IMR-90 (cell line): ENCODE data around the gene CMTM1. TPM values are rescaled to one million over a fixed set of nuclear protein-coding genes. Genes with fewer than 3 reads are reported as not detected.

ENCODE experiments used
- ATAC-seq: fragments of 200-7000 bp; cut with Tn5 transposase; 2 replicates; pipeline ENCODE4 v1.9.1; 2020; ENCODE audit warnings: low read depth, mild to moderate bottlenecking, moderate library complexity
- BruUV-seq: library from RNA; stranded (reverse); fragments of 400-500 nt; replicated peaks from 2 replicates; lab custom pipeline; 2021; lab: Mats Ljungman, UMichigan
- CTCF ChIA-PET: fragments of 300-600 bp; formaldehyde crosslinking; extraction: SDS; loops from one replicate; lab custom pipeline; 2021; ENCODE audit warnings: antibody characterized with exemption; lab: Yijun Ruan, JAX
- POLR2A ChIA-PET: fragments of 300-600 bp; sonication (Branson Sonifier 250); formaldehyde crosslinking; loops from one replicate; lab custom pipeline; 2022; ENCODE audit warnings: antibody characterized with exemption; ENCODE audit not compliant: unreplicated experiment; lab: Charles Lee
- DNase-seq: peaks from one replicate; pipeline ENCODE4 v3.0.0; 2013
- H2AFZ ChIP-seq: replicated peaks from 2 replicates; pipeline ENCODE3; 2013; ENCODE audit warnings: low read length, mild to moderate bottlenecking; ENCODE audit not compliant: poor library complexity
- H2AK5ac ChIP-seq: 2 replicates; pipeline ENCODE4 v1.6.1; 2013; ENCODE audit warnings: low read depth, low read length, inconsistent platforms
- H2AK9ac ChIP-seq: replicated peaks from 2 replicates; pipeline ENCODE3; 2013; ENCODE audit warnings: mild to moderate bottlenecking, low read depth, low read length, moderate library complexity; ENCODE audit not compliant: poor library complexity
- H2BK120ac ChIP-seq: 2 replicates; pipeline ENCODE4 v1.6.1; 2013; ENCODE audit warnings: low read depth, low read length, inconsistent platforms
- H2BK15ac ChIP-seq: 3 replicates; pipeline ENCODE4 v1.6.1; 2013; ENCODE audit warnings: low read depth, low read length, inconsistent platforms
- H2BK20ac ChIP-seq: 2 replicates; pipeline ENCODE4 v1.6.1; 2013; ENCODE audit warnings: low read depth, mild to moderate bottlenecking, inconsistent platforms, low read length, moderate library complexity
- H2BK5ac ChIP-seq: 2 replicates; pipeline ENCODE4 v1.6.1; 2013; ENCODE audit warnings: mild to moderate bottlenecking, low read depth, low read length, inconsistent platforms; ENCODE audit not compliant: poor library complexity, severe bottlenecking
- H3K14ac ChIP-seq: replicated peaks from 2 replicates; pipeline ENCODE4 v1.6.1; 2013; ENCODE audit warnings: low read depth, low read length, inconsistent platforms
- H3K18ac ChIP-seq: 2 replicates; pipeline ENCODE4 v1.6.1; 2013; ENCODE audit warnings: low read depth, low read length, control low read depth
- H3K23ac ChIP-seq: 2 replicates; pipeline ENCODE4 v1.6.1; 2013; ENCODE audit warnings: low read depth, low read length, inconsistent platforms
- H3K27ac ChIP-seq: 2 replicates; pipeline ENCODE4 v1.5.1; 2013; ENCODE audit warnings: mild to moderate bottlenecking, control low read depth, low read length; ENCODE audit not compliant: insufficient read depth
- H3K27me3 ChIP-seq: 2 replicates; pipeline ENCODE4 v1.6.1; 2013; ENCODE audit warnings: low read length; ENCODE audit not compliant: control insufficient read depth, insufficient read depth
- H3K36me3 ChIP-seq: 2 replicates; pipeline ENCODE4 v1.6.1; 2013; ENCODE audit warnings: low read length, mixed read lengths; ENCODE audit not compliant: control insufficient read depth, insufficient read depth
- H3K4ac ChIP-seq: 2 replicates; pipeline ENCODE4 v1.6.1; 2013; ENCODE audit warnings: low read depth, low read length, inconsistent platforms
- H3K4me1 ChIP-seq: 2 replicates; pipeline ENCODE4 v1.6.1; 2013; ENCODE audit warnings: low read length, mixed read lengths; ENCODE audit not compliant: control insufficient read depth, insufficient read depth
- H3K4me2 ChIP-seq: 2 replicates; pipeline ENCODE4 v1.6.1; 2013; ENCODE audit warnings: low read depth, mild to moderate bottlenecking, control low read depth, low read length, moderate library complexity
- H3K4me3 ChIP-seq: 2 replicates; pipeline ENCODE4 v1.5.1; 2013; ENCODE audit warnings: low read depth, mild to moderate bottlenecking, control low read depth, low read length, moderate library complexity; ENCODE audit not compliant: insufficient read depth
- H3K56ac ChIP-seq: 2 replicates; pipeline ENCODE4 v1.6.1; 2013; ENCODE audit warnings: low read length, inconsistent platforms; ENCODE audit not compliant: insufficient read depth; ENCODE audit errors: extremely low read depth
- H3K79me1 ChIP-seq, 2 experiments: 2 replicates each; pipeline ENCODE4 v1.6.1; 2013; ENCODE audit warnings: low read length in 2 of 2, inconsistent platforms in 1 of 2, low read depth in 1 of 2
- H3K9ac ChIP-seq: 2 replicates; pipeline ENCODE4 v1.6.1; 2013; ENCODE audit warnings: low read depth, low read length, control low read depth
- H3K9me1 ChIP-seq: 2 replicates; pipeline ENCODE4 v1.6.1; 2013; ENCODE audit warnings: low read length, inconsistent platforms; ENCODE audit not compliant: insufficient read depth
- H3K9me3 ChIP-seq: 2 replicates; pipeline ENCODE4 v1.6.1; 2013; ENCODE audit warnings: low read length; ENCODE audit not compliant: control insufficient read depth, insufficient read depth
- H4K20me1 ChIP-seq: 2 replicates; pipeline ENCODE4 v1.6.1; 2013; ENCODE audit warnings: low read length, inconsistent platforms; ENCODE audit not compliant: insufficient read depth
- H4K5ac ChIP-seq: 2 replicates; pipeline ENCODE4 v1.6.1; 2013; ENCODE audit warnings: mild to moderate bottlenecking, low read depth, low read length, control low read depth
- H4K8ac ChIP-seq, 2 experiments: 2 replicates each; pipeline ENCODE4 v1.6.1; 2013; ENCODE audit warnings: low read depth in 2 of 2, low read length in 2 of 2, control low read depth in 1 of 2, inconsistent platforms in 1 of 2
- H4K91ac ChIP-seq: 2 replicates; pipeline ENCODE4 v1.6.1; 2013; ENCODE audit warnings: low read depth, low read length, inconsistent platforms; ENCODE audit not compliant: insufficient read depth
- BHLHE40 ChIP-seq: fragments of 150-350 bp; IDR thresholded peaks from 2 replicates; pipeline ENCODE4 v1.6.1; 2016; ENCODE audit warnings: mild to moderate bottlenecking, low read depth, low read length
- CEBPB ChIP-seq: IDR thresholded peaks from 2 replicates; pipeline ENCODE4 v1.6.1; 2012; ENCODE audit warnings: low read depth, low read length, improper control_type of control experiment
- CHD1 ChIP-seq: IDR thresholded peaks from 2 replicates; pipeline ENCODE4 v1.6.1; 2012; ENCODE audit warnings: low read depth, low read length, improper control_type of control experiment
- ELK1 ChIP-seq: fragments of 150-350 bp; IDR thresholded peaks from 2 replicates; pipeline ENCODE4 v1.6.1; 2016; ENCODE audit warnings: low read depth, mild to moderate bottlenecking, low read length, moderate library complexity, borderline replicate concordance
- FOS ChIP-seq: fragments of 150-350 bp; IDR thresholded peaks from 2 replicates; pipeline ENCODE4 v1.6.1; 2016; ENCODE audit warnings: low read depth, low read length
- MAFK ChIP-seq: IDR thresholded peaks from 2 replicates; pipeline ENCODE4 v1.6.1; 2012; ENCODE audit warnings: low read depth, low read length, improper control_type of control experiment
- MAZ ChIP-seq: IDR thresholded peaks from 2 replicates; pipeline ENCODE4 v1.6.1; 2012; ENCODE audit warnings: low read depth, mild to moderate bottlenecking, low read length, improper control_type of control experiment, moderate library complexity, borderline replicate concordance
- MXI1 ChIP-seq: IDR thresholded peaks from 2 replicates; pipeline ENCODE4 v1.6.1; 2012; ENCODE audit warnings: low read depth, mild to moderate bottlenecking, low read length, moderate library complexity, borderline replicate concordance
- NFE2L2 ChIP-seq: fragments of 150-350 bp; IDR thresholded peaks from 2 replicates; pipeline ENCODE4 v1.6.1; 2016; ENCODE audit warnings: low read depth, mild to moderate bottlenecking, low read length
- POLR2A ChIP-seq: IDR thresholded peaks from 2 replicates; pipeline ENCODE4 v1.6.1; 2012; ENCODE audit warnings: mild to moderate bottlenecking, low read depth, low read length
- RAD21 ChIP-seq: IDR thresholded peaks from 2 replicates; pipeline ENCODE4 v1.6.1; 2012; ENCODE audit warnings: low read length, improper control_type of control experiment
- RCOR1 ChIP-seq: IDR thresholded peaks from 2 replicates; pipeline ENCODE4 v1.6.1; 2012; ENCODE audit warnings: mild to moderate bottlenecking, low read length, improper control_type of control experiment; ENCODE audit not compliant: insufficient replicate concordance
- RFX5 ChIP-seq: IDR thresholded peaks from 2 replicates; pipeline ENCODE4 v1.8.0; 2012; ENCODE audit warnings: low read depth, mild to moderate bottlenecking, low read length, moderate library complexity
- SMC3 ChIP-seq: fragments of 150-350 bp; IDR thresholded peaks from 2 replicates; pipeline ENCODE4 v1.6.1; 2016; ENCODE audit warnings: low read depth, mild to moderate bottlenecking, antibody characterized with exemption, low read length, moderate library complexity
- USF2 ChIP-seq: fragments of 150-350 bp; IDR thresholded peaks from 2 replicates; pipeline ENCODE4 v1.6.1; 2017; ENCODE audit warnings: mild to moderate bottlenecking, antibody characterized with exemption, low read length, low read depth
- WGBS, 2 experiments: methylation state at CpG; one replicate each; pipeline versions ENCODE4 v1.1.5 to v1.1.7; 2013; ENCODE audit warnings: missing lambda C conversion rate in 2 of 2; ENCODE audit not compliant: insufficient read length in 1 of 2; ENCODE audit errors: extremely low coverage in 2 of 2; 5-methylcytosine and 5-hydroxymethylcytosine counted together
- dilution Hi-C: fragments of 300-500 bp; cut with HindIII; formaldehyde crosslinking; loops from one replicate; pipeline ENCODE4 v1.14.3; 2018; ENCODE audit warnings: low sequenced_read_pairs; ENCODE audit not compliant: unreplicated experiment
- in situ Hi-C: fragments of 300-500 bp; cut with MboI; formaldehyde crosslinking; loops from 3 replicates; pipeline ENCODE4 v1.14.3; 2019; ENCODE audit warnings: low sequenced_read_pairs, inconsistent platforms, mixed read lengths
- intact Hi-C: fragments of 100-400 bp; cut with micrococcal nuclease; formaldehyde crosslinking; loops from 2 replicates; pipeline ENCODE4 v1.10.0; 2022
- polyA plus RNA-seq, 3 experiments: library from polyadenylated mRNA; depleted of rRNA; stranded (reverse); fragments of >200 nt; gene quantifications; 2 replicates each; pipeline ENCODE4 v1.2.3, GENCODE V29; 2012; ENCODE audit warnings: low replicate concordance in 1 of 3
- total RNA-seq: library from RNA; depleted of rRNA; stranded (reverse); fragments of >200 nt; gene quantifications from 2 replicates; pipeline ENCODE4 v1.2.3, GENCODE V29; 2012
- TF ChIP-seq, protein P1 (sequence below): conservative IDR thresholded peaks from 2 replicates; pipeline ENCODE4 v1.5.1; 2012; ENCODE audit warnings: mild to moderate bottlenecking, low read depth, low read length, improper control_type of control experiment

CMTM1 gene
- total and polyA plus RNA-seq, 2 of the 4 experiments (the other 2 are of a cell fraction): 0.54 to 2.1 TPM

DNA sequence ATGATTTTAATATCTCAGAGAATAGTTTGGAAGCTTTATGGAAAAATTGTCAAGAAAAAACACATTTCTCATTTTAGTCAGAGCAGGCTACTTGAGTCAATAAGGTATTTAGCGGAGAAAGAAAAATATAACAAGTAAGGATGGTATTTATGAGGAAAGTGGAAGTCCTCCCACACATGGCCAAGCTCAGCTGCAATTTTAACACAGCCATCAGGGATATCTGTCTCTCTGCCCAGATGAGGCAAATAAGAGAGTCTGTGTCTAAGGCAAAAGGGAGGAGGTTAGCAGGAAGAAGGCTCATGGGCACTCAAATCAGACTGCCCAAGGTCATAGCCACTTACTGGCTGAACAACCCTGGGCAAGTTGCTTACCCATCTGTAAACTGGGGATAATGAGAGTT, 7.8 kb downstream of the CMTM1 start:
- H3K27me3 ChIP-seq: peaks cover 19% of the 10 kb centered on the region
- intact Hi-C loops: no loop called here
- no TSS peak for BruUV-seq
- peaks cover 2% of the 10 kb centered on the region; the same call in 1 of the 2 replicates for H3K36me3 ChIP-seq
- H3K14ac ChIP-seq: no peak overlapping the region
- DNase-seq: peak; percentile 9
- H4K91ac ChIP-seq: no peak overlapping the region
- POLR2A ChIA-PET: interaction anchor here (0.6 kb wide), 2 partner anchors 29 to 177 kb away, joined by 3 read pairs; no protein-coding TSS in a partner anchor
- in situ Hi-C loops: no loop called here
- no peak overlapping the region for H3K56ac ChIP-seq
- no peak overlapping the region for H3K18ac ChIP-seq
- peaks cover 8% of the 10 kb centered on the region for H3K9me1 ChIP-seq
- H4K5ac ChIP-seq: no peak overlapping the region
- H3K27ac ChIP-seq: no peak overlapping the region
- no CpG with 5 or more reads among the region's 1 CpG for WGBS, 2 experiments
- no peak for ATAC-seq
- H3K79me1 ChIP-seq: no peaks in the 10 kb centered on the region
- H4K8ac ChIP-seq: no peak overlapping the region
- dilution Hi-C loops: no loop called here
- H3K9me3 ChIP-seq: no peaks in the 10 kb centered on the region
- peaks cover 6% of the 10 kb centered on the region; the same call in 1 of the 2 replicates for H4K20me1 ChIP-seq
- no peak overlapping the region for H2BK20ac ChIP-seq
- H2AFZ ChIP-seq: no peak overlapping the region
- H3K4me2 ChIP-seq: no peak overlapping the region
- no peak overlapping the region for H2BK120ac ChIP-seq
- TF ChIP-seq ELK1: no peak
- TF ChIP-seq CHD1: no peak
- TF ChIP-seq FOS: no peak
- no peak for TF ChIP-seq NFE2L2
- no peak for TF ChIP-seq CEBPB
- no peak for TF ChIP-seq RAD21
- TF ChIP-seq MAZ: no peak
- no peak for TF ChIP-seq RCOR1
- TF ChIP-seq RFX5: no peak
- TF ChIP-seq MAFK: no peak
- TF ChIP-seq, protein P1, sequence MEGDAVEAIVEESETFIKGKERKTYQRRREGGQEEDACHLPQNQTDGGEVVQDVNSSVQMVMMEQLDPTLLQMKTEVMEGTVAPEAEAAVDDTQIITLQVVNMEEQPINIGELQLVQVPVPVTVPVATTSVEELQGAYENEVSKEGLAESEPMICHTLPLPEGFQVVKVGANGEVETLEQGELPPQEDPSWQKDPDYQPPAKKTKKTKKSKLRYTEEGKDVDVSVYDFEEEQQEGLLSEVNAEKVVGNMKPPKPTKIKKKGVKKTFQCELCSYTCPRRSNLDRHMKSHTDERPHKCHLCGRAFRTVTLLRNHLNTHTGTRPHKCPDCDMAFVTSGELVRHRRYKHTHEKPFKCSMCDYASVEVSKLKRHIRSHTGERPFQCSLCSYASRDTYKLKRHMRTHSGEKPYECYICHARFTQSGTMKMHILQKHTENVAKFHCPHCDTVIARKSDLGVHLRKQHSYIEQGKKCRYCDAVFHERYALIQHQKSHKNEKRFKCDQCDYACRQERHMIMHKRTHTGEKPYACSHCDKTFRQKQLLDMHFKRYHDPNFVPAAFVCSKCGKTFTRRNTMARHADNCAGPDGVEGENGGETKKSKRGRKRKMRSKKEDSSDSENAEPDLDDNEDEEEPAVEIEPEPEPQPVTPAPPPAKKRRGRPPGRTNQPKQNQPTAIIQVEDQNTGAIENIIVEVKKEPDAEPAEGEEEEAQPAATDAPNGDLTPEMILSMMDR: no peak
- TF ChIP-seq BHLHE40: no peak
- TF ChIP-seq SMC3: no peak
- TF ChIP-seq POLR2A: no peak
- no peak for TF ChIP-seq USF2
- TF ChIP-seq MXI1: no peak
- H3K23ac ChIP-seq: no peak overlapping the region
- no peak overlapping the region for H2BK15ac ChIP-seq
- H2AK9ac ChIP-seq: no peak overlapping the region
- CTCF ChIA-PET: no interaction called here
- H3K4me1 ChIP-seq: peaks cover 6% of the 10 kb centered on the region
- no peak overlapping the region for H3K4ac ChIP-seq
- H3K4me3 ChIP-seq: no peak overlapping the region
- H3K9ac ChIP-seq: no peak overlapping the region
- H2AK5ac ChIP-seq: no peak overlapping the region
- H2BK5ac ChIP-seq: no peak overlapping the region
